ENCODE measurements around the gene CEP76.

CEP76 gene

DNA sequence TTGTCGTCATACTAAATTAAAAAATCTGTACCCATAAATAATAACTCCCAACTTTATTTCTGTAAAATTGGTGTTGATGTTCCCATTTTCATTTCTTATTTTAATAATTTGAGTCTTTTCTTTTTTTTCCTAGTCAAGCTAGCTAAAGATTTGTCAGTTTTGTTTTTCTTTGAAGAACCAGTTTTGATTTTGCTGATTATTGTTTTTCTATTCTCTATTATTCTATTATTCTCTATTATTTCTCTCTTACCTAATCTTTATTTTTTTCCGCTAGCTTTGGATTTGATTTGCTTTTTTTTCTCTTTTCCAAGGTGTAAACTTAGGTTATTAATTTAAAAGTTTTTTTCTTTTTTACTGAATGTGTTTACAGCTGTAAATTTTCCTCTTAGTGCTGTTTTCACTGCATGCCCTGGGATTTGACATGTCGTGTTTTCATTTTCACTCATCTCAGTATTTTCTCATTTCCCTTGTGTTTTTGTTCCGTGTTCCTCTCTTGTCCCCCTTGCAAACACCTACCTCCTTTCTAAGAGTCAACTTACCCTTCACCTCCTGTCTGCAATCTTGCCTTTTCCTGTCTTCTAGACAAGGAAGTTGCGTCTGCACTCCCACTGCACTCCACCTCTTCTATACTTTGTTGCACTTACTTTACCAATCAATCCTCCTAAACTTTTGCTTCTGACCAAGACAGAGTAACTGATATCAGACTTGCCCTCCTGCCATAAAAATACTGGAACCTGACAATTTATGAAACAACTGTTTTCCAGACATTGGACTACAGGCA is 19.2 kb upstream of the CEP76 start:
- Histone ChIP-seq H3K4me3 (IDR thresholded peaks at IDR 0.05; ENCODE audit: insufficient read depth, low read depth, low read length) (no peak overlapping the region), H3K27me3 (ENCODE audit: insufficient read depth, low read depth) (no peaks in the 10 kb centered on the region), H3K4me1 (ENCODE audit: low read depth, poor library complexity, severe bottlenecking) (no peaks in the 10 kb centered on the region), H3K27ac (no peak overlapping the region), H4K20me1 (ENCODE audit: insufficient read depth) (0 out of 2 replicates have a peak, but pooled peaks cover 4% of the 10 kb centered on the region), H3K9ac (no peak overlapping the region), H3K4me2 (no peak overlapping the region), H2AFZ (ENCODE audit: low read depth) (no peak overlapping the region), H3K79me2 (ENCODE audit: insufficient read depth, low read depth) (no peaks in the 10 kb centered on the region), H3K36me3 (ENCODE audit: insufficient read depth) (no peaks in the 10 kb centered on the region)
- TF ChIP-seq, protein P1, sequence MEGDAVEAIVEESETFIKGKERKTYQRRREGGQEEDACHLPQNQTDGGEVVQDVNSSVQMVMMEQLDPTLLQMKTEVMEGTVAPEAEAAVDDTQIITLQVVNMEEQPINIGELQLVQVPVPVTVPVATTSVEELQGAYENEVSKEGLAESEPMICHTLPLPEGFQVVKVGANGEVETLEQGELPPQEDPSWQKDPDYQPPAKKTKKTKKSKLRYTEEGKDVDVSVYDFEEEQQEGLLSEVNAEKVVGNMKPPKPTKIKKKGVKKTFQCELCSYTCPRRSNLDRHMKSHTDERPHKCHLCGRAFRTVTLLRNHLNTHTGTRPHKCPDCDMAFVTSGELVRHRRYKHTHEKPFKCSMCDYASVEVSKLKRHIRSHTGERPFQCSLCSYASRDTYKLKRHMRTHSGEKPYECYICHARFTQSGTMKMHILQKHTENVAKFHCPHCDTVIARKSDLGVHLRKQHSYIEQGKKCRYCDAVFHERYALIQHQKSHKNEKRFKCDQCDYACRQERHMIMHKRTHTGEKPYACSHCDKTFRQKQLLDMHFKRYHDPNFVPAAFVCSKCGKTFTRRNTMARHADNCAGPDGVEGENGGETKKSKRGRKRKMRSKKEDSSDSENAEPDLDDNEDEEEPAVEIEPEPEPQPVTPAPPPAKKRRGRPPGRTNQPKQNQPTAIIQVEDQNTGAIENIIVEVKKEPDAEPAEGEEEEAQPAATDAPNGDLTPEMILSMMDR (conservative IDR thresholded peaks at IDR 0.05; ENCODE audit: low read depth, low read length), result no peak

DNA sequence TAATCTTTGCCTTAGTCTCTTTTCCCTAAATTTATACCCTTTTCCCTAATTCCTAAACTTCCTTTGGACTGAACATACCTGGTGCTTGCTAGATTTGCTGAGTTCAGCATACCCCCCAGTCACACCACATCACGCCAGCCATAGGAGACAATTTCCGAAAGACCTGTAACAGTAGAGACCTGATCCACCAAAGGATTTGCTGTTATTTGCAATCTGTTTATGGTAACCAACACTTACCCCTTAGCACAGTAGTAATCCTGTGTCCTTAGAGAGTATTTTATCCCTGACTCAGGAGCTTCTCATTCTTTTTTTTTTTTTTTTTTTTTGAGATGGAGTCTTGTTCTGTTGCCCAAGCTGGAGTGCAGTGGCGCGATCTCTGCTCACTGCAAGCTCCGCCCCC is 8.9 kb upstream of the CEP76 start:
- TF ChIP-seq, protein P1 (conservative IDR thresholded peaks at IDR 0.05; ENCODE audit: low read depth, low read length), result no peak
- H3K27me3 ChIP-seq (ENCODE audit: insufficient read depth, low read depth), result no peaks in the 10 kb centered on the region
- H3K4me3 ChIP-seq (IDR thresholded peaks at IDR 0.05; ENCODE audit: insufficient read depth, low read depth, low read length), result no peak overlapping the region
- peaks cover 10% of the 10 kb centered on the region; the same call in 1 of the 2 replicates for H3K36me3 ChIP-seq (ENCODE audit: insufficient read depth)
- no peak overlapping the region for H3K27ac ChIP-seq
- peaks cover under 1% of the 10 kb centered on the region; the same call in 1 of the 2 replicates for H3K79me2 ChIP-seq (ENCODE audit: insufficient read depth, low read depth)
- H2AFZ ChIP-seq (ENCODE audit: low read depth), result no peak overlapping the region
- no peaks in the 10 kb centered on the region for H3K4me1 ChIP-seq (ENCODE audit: low read depth, poor library complexity, severe bottlenecking)
- H4K20me1 ChIP-seq (ENCODE audit: insufficient read depth), result no peaks in the 10 kb centered on the region
- H3K9ac ChIP-seq, result no peak overlapping the region
- no peak overlapping the region for H3K4me2 ChIP-seq

DNA sequence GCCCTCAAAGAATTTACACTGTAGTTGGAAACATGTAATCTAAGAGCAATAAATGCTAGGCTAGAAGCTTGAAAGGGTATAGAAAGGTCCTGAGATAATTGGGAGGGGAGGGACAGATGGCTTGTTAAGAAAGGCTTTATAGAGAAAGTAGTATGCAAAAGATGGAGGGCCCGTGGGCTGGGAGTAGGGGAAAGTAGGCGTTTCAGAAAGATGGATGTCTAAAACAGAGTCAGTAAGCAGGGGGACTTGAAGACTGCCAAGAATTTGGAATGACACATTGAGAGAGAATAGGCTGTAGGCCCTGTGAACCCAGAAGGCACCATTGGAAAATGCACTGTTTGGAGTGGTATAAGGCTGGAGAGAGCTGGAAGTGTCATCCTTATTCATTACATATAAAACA is 1.1 kb upstream of the CEP76 start:
- TF ChIP-seq, protein P1 (conservative IDR thresholded peaks at IDR 0.05; ENCODE audit: low read depth, low read length), result no peak
- Histone ChIP-seq H3K27ac (peak overlapping the region; percentile 97; the same call in 1 of the 2 replicates), H3K27me3 (ENCODE audit: insufficient read depth, low read depth) (no peaks in the 10 kb centered on the region), H3K36me3 (ENCODE audit: insufficient read depth) (peaks cover 10% of the 10 kb centered on the region; the same call in 1 of the 2 replicates), H2AFZ (ENCODE audit: low read depth) (no peak overlapping the region), H3K9ac (peak overlapping the region; percentile 100), H3K4me1 (ENCODE audit: low read depth, poor library complexity, severe bottlenecking) (peaks cover 31% of the 10 kb centered on the region), H3K4me2 (peak overlapping the region; percentile 54), H3K4me3 (IDR thresholded peaks at IDR 0.05; ENCODE audit: insufficient read depth, low read depth, low read length) (no peak overlapping the region), H4K20me1 (ENCODE audit: insufficient read depth) (no peaks in the 10 kb centered on the region), H3K79me2 (ENCODE audit: insufficient read depth, low read depth) (peaks cover 68% of the 10 kb centered on the region)

DNA sequence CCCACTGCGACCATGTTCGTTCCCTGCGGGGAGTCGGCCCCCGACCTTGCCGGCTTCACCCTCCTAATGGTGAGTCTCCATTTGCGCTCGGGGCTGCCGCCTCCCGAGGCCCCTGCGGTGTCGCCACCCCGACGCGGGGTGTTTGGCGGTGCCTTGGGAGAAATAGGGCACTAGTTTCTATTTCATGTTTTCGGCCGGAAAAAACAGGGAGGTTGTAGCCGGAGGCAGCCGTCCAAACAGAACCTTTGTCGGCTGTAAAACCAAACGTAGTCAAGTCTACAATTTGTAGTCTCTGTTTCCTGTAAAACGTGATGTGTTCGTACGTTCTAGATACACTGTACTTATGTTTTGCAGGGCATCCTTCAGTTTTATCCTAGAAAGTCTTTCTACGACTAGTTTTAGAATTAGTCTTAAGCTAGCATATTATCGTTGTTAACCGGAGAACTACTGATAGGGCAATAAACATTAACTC is 609 bp upstream of the CEP76 start:
- Histone ChIP-seq H3K27ac (peak overlapping the region; percentile 97), H3K79me2 (ENCODE audit: insufficient read depth, low read depth) (peaks cover 68% of the 10 kb centered on the region), H3K27me3 (ENCODE audit: insufficient read depth, low read depth) (no peaks in the 10 kb centered on the region), H3K9ac (peak overlapping the region; percentile 100), H3K4me3 (IDR thresholded peaks at IDR 0.05; ENCODE audit: insufficient read depth, low read depth, low read length) (no peak overlapping the region), H2AFZ (ENCODE audit: low read depth) (peak overlapping the region; percentile 87), H3K4me1 (ENCODE audit: low read depth, poor library complexity, severe bottlenecking) (peaks cover 31% of the 10 kb centered on the region), H4K20me1 (ENCODE audit: insufficient read depth) (no peaks in the 10 kb centered on the region), H3K36me3 (ENCODE audit: insufficient read depth) (peaks cover 10% of the 10 kb centered on the region; the same call in 1 of the 2 replicates), H3K4me2 (peak overlapping the region; percentile 54)
- TF ChIP-seq, protein P1 (conservative IDR thresholded peaks at IDR 0.05; ENCODE audit: low read depth, low read length), result no peak

Measured in KMS-11 (cell line).